Measurements from ENCODE around the gene LRRFIP1. TPM values are rescaled to one million over a fixed set of nuclear protein-coding genes. Genes with fewer than 3 reads are reported as not detected.

LRRFIP1 gene
- total and polyA plus RNA-seq, 2 of the 13 experiments (the other 11 are each of a cell fraction or from before 2014, with no cell fraction given): 15.9 to 40.5 TPM

DNA sequence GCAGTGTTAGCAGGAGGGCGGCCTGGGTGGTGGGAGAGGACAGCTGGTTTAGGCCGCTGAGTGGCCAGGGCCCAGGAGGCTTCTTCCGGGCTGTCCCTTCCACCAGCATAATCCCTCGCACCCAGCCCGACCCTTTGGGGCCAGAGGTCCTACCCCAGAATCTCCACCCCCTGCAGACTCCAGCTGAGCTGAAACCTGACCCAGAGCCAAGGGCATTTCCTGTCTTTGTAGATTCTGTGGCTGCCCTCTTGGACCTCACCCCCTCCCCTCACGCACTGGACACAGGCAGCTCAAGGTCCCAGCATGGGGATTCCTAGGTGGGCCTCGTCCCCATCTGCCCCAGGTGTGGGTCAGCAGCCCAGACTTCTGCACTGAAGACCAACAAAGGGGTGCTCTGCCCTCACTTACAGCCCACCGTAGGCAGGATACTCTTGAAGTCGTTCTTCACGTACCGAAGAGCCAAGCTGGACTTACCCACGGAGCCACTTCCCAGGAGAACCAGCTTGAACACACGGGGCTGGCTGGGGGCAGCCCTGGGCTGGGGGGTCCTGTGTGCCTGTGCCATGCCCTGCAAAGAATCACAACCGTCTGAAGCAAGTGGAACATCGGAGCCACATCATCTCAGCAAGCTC lies 41.7 kb upstream of the LRRFIP1 start (continued):
- TF ChIP-seq ZNF878 (CRISPR knock-in tag; IDR thresholded peaks at IDR 0.05): no peak
- TF ChIP-seq FOXK1 (CRISPR knock-in tag; IDR thresholded peaks at IDR 0.05; ENCODE audit: borderline replicate concordance, low read depth): peak; percentile 60; the same call in 1 of the 2 replicates
- TF ChIP-seq, protein P1, sequence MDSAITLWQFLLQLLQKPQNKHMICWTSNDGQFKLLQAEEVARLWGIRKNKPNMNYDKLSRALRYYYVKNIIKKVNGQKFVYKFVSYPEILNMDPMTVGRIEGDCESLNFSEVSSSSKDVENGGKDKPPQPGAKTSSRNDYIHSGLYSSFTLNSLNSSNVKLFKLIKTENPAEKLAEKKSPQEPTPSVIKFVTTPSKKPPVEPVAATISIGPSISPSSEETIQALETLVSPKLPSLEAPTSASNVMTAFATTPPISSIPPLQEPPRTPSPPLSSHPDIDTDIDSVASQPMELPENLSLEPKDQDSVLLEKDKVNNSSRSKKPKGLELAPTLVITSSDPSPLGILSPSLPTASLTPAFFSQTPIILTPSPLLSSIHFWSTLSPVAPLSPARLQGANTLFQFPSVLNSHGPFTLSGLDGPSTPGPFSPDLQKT (CRISPR knock-in tag; IDR thresholded peaks at IDR 0.05; ENCODE audit: borderline replicate concordance): no peak
- TF ChIP-seq, protein P2, sequence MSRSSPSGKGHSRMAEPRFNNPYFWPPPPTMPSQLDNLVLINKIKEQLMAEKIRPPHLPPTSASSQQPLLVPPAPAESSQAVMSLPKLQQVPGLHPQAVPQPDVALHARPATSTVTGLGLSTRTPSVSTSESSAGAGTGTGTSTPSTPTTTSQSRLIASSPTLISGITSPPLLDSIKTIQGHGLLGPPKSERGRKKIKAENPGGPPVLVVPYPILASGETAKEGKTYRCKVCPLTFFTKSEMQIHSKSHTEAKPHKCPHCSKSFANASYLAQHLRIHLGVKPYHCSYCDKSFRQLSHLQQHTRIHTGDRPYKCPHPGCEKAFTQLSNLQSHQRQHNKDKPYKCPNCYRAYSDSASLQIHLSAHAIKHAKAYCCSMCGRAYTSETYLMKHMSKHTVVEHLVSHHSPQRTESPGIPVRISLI (CRISPR knock-in tag; IDR thresholded peaks at IDR 0.05; ENCODE audit: borderline replicate concordance): peak; percentile 64; the same call in 1 of the 2 replicates
- TF ChIP-seq, protein P3, sequence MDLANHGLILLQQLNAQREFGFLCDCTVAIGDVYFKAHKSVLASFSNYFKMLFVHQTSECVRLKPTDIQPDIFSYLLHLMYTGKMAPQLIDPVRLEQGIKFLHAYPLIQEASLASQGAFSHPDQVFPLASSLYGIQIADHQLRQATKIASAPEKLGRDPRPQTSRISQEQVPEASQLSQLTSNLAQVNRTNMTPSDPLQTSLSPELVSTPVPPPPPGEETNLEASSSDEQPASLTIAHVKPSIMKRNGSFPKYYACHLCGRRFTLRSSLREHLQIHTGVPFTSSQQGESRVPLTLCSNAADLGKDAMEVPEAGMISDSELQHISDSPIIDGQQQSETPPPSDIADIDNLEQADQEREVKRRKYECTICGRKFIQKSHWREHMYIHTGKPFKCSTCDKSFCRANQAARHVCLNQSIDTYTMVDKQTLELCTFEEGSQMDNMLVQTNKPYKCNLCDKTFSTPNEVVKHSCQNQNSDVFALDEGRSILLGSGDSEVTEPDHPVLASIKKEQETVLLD (CRISPR knock-in tag; IDR thresholded peaks at IDR 0.05; ENCODE audit: low read depth): no peak
- TF ChIP-seq TEAD2 (CRISPR knock-in tag; IDR thresholded peaks at IDR 0.05): no peak
- no peak for TF ChIP-seq ZNF75D (CRISPR knock-in tag; IDR thresholded peaks at IDR 0.05; ENCODE audit: borderline replicate concordance)
- no peak for TF ChIP-seq MBNL3 (CRISPR knock-in tag; conservative IDR thresholded peaks at IDR 0.05)
- TF ChIP-seq, protein P4, sequence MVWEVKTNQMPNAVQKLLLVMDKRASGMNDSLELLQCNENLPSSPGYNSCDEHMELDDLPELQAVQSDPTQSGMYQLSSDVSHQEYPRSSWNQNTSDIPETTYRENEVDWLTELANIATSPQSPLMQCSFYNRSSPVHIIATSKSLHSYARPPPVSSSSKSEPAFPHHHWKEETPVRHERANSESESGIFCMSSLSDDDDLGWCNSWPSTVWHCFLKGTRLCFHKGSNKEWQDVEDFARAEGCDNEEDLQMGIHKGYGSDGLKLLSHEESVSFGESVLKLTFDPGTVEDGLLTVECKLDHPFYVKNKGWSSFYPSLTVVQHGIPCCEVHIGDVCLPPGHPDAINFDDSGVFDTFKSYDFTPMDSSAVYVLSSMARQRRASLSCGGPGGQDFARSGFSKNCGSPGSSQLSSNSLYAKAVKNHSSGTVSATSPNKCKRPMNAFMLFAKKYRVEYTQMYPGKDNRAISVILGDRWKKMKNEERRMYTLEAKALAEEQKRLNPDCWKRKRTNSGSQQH (CRISPR knock-in tag; IDR thresholded peaks at IDR 0.05; ENCODE audit: low read depth): peak; percentile 44; the same call in 1 of the 2 replicates
- TF ChIP-seq, protein P5, sequence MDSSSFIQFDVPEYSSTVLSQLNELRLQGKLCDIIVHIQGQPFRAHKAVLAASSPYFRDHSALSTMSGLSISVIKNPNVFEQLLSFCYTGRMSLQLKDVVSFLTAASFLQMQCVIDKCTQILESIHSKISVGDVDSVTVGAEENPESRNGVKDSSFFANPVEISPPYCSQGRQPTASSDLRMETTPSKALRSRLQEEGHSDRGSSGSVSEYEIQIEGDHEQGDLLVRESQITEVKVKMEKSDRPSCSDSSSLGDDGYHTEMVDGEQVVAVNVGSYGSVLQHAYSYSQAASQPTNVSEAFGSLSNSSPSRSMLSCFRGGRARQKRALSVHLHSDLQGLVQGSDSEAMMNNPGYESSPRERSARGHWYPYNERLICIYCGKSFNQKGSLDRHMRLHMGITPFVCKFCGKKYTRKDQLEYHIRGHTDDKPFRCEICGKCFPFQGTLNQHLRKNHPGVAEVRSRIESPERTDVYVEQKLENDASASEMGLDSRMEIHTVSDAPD (CRISPR knock-in tag; IDR thresholded peaks at IDR 0.05): no peak
- peak; percentile 79; the same call in 1 of the 2 replicates for TF ChIP-seq ZKSCAN8 (CRISPR knock-in tag; IDR thresholded peaks at IDR 0.05; ENCODE audit: borderline replicate concordance)
- TF ChIP-seq IRF2 (CRISPR knock-in tag; IDR thresholded peaks at IDR 0.05): peak; percentile 84; the same call in 1 of the 2 replicates
- no peak for TF ChIP-seq TAF15 (IDR thresholded peaks at IDR 0.05; ENCODE audit: low read depth, low read length, poor library complexity, severe bottlenecking)
- no peak for TF ChIP-seq KDM5A (IDR thresholded peaks at IDR 0.05; ENCODE audit: borderline replicate concordance, low read length)
- TF ChIP-seq PCBP1 (IDR thresholded peaks at IDR 0.05; ENCODE audit: borderline replicate concordance, low read depth, low read length): no peak
- peak; percentile 38 for TF ChIP-seq ASH2L (IDR thresholded peaks at IDR 0.05; ENCODE audit: insufficient read length, low read depth, low read length)
- TF ChIP-seq ZNF776 (CRISPR knock-in tag; IDR thresholded peaks at IDR 0.05): 0 out of 2 replicates have a peak, but pooled peaks have one; percentile 27
- TF ChIP-seq ZSCAN20 (CRISPR knock-in tag; IDR thresholded peaks at IDR 0.05; ENCODE audit: borderline replicate concordance): 0 out of 2 replicates have a peak, but pooled peaks have one; percentile 59

All from HepG2 (cell line).